HG03103 (cell line): ENCODE measurements around the gene PDIA5.

ENCODE experiments used
- ATAC-seq: cut with Tn5 transposase; IDR thresholded peaks from one replicate; pipeline ENCODE4 v1.9.1; 2021; ENCODE audit warnings: low read depth; ENCODE audit not compliant: unreplicated experiment

PDIA5 gene

DNA sequence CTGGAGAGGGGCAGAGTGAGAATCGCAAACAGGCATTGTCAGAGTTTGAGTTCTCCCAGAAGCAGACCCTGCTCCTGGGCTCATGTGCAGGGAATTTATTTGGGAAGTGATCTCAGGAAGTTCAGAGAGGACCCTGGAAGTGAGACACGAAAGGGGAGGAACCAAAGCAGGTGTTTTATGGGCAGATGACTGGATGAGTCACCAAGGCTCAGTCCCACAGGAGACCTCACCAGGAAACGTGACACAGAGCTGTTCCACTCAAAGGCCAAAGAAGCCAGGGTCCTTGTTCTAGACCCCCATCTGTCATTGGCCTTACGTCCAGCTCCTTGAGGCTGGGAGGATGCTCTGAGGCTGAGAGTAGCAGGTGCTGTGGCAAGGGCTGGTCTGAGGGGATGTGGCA, 91.5 kb downstream of the PDIA5 start:
- ATAC-seq = no peak

GRCh38 chr3:123158899-123159390, 92.1 kb downstream of the PDIA5 start:
- no peak for ATAC-seq

DNA sequence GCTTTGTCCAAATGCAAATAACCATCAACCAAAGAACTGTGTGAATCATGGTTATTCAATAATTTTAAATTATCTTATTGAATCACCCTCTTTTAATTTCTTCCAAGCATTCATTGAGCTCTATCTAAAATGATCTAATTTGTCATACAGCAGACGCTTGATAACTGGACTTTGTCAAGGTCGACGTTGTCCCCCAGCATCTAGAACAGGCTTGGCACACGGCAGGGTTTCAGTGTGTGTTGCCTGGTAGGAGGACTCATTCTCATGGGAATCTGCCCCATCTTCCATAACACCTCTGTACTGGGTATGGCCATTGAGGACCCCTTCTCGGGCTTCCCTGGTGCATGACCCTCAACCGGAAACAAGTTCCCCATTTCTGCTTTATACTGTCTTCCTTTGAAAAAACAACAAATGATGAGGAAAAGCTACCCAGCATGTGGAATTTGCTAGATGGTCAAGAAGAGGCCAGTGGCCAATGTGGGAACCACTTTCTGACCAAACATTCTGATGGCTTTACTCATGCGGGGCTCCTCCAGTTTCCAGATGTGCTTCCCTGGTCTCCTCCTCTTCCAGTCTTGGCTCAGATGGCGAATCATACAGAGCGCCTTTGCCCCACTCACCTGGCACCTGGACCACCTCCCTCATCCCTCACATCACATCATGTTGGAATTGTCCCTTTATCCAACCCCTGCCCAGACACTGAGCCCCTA, 93.3 kb downstream of the PDIA5 start:
- ATAC-seq = no peak

GRCh38 chr3:123161167-123161566, 94.3 kb downstream of the PDIA5 start:
- ATAC-seq = no peak

GRCh38 chr3:123163141-123163540, 96.3 kb downstream of the PDIA5 start:
- no peak for ATAC-seq

DNA sequence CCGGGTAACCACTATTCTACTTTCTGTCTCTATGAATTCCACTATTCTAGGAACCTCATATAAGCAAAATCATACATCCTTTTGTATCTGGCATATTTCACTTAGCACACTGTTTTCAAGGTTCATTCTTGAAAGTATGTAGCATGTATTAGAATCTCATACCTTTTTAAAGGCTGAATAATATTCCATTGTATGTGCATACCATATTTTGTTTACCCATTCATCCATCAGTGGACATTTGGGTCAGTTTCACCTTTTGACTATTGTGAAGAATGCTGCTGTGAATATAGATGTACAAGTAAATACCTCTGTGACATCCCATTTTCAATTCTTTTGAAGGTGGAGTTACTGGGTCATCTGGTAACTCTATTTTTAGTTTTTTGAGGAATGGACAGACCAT, 98.3 kb downstream of the PDIA5 start:
- no peak for ATAC-seq

- no peak for ATAC-seq
Measured at GRCh38 chr3:123167686-123168085, 100.9 kb downstream of the PDIA5 start.

DNA sequence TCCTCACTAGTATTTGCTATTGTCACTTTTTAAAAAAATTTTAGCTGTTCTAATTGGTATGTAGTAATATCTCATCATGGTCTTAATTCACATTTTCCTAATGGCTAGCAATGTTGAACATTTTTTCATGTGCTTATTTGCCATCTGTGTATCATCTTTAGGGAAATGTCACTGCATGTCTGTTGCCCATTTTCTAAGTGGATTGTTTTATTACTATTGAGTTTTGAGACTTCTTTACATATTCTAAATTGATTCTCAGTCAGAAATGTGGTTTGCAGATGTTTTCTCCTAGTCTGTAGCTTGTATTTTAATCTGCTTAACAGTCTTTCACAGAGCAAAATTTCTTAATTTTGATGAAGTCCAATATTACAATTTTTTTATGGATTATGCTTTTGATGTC, 101.3 kb downstream of the PDIA5 start:
- ATAC-seq = no peak

DNA sequence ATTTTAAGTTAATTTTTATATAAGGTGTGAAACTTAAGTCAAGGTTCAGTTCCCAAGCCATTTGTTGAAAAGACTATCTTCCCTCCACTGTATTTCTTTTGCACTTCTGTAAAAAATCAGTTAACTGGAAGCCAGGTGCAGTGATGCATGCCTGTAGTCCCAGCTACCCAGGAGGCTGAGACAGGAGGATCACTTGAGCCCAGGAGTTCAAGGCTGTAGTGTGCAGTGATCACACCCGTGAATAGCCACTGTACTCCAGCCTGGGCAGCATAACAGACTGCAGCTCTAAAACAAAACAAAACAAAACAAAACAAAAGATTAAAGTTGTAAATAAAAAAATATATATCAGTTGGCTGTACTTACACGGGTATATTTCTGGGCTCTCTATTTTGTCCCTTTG, 101.8 kb downstream of the PDIA5 start:
- no peak for ATAC-seq

- ATAC-seq = no peak
Measured at GRCh38 chr3:123169492-123169929, 102.7 kb downstream of the PDIA5 start.

DNA sequence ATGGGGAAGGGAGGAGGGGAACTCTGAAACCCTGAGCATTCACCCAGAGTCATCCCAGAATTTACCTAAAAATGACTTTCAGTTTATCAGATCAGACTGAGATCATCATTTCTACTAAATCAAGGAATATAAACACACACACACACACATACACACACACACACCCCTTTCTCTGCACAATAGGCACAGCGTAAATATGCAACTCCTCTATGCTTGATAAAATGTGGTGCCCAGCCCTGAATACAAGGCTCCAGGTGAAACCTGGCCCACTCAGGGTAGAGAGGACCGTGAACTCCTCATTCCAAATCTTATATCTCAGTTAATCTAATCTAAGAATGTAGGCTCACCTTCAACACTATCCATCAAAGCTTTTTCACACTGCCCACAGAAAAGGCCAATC, 103.1 kb downstream of the PDIA5 start:
- ATAC-seq = no peak

- ATAC-seq = no peak
Measured at GRCh38 chr3:123180791-123181190, 114.0 kb downstream of the PDIA5 start.

DNA sequence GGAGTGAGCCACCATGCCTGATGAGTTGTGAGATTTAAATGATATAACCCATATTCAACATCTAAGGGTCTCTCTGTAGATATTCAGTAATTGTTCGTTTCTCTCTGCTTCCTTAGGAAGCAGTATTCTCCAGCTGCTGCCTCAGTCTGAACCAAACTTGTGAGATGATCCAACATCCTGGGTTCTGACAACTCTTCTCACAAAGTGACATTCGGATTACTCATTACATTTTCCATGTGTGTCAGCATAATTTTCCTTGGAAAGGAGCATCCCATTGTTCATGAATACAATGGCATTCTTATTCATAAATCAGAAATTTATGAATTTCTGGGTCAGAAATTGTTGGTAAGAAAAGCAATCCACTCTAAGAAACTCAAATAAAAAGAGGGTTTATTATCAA, 119.9 kb downstream of the PDIA5 start:
- no peak for ATAC-seq

DNA sequence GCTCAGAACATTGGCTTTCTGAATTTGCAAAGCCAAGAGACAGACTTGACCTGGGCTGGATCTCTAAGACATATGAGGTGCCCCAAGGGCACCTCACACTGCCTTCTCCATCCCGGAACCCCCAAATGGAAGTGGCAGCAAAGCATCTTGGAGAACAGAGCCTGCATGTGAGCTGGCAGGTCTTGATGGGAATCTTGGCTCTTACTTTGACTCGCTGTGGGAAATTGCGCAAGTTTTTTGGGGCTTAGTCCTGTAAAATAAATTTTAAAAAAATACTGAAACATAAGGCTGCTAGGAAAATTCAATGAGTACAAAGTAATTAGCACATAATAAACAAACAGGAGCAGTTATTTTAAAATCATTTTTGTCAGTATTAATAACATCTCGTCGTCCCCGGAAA, 121.2 kb downstream of the PDIA5 start:
- no peak for ATAC-seq

DNA sequence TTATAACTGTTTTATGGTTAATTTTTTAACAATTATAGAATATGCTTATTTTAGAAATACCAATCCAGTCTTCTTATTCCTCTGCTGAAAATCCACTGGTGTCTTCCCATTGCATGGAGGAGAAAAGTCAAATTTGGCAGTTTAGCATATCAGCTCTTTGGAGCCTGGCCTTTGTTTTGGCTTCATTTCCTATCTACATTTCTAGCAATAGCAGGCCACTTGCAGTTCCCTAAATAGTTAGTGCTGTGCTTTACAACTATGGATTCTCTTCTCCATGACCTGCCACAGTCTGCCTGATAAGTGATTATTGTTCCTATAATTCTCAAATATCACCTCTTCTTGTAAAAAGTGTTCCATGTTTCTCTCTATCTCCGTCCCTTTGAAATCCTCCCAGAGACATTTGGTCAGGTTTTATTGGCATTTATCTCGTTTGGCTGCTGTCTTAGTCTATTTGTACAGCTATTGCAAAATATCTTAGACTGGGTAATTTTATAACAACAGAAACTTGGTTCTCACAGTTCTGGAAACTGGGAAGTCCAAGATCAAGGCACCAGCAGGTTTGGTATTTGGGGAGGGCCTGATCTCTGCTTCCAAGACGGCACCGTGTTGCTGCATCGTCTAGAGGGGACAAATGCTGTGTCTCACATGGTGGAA, 126.8 kb downstream of the PDIA5 start:
- no peak for ATAC-seq

GRCh38 chr3:123194552-123194951, 127.7 kb downstream of the PDIA5 start:
- ATAC-seq = no peak

- ATAC-seq = no peak
Measured at GRCh38 chr3:123198372-123198771, 131.5 kb downstream of the PDIA5 start.

GRCh38 chr3:123201223-123201556, 134.4 kb downstream of the PDIA5 start:
- no peak for ATAC-seq

DNA sequence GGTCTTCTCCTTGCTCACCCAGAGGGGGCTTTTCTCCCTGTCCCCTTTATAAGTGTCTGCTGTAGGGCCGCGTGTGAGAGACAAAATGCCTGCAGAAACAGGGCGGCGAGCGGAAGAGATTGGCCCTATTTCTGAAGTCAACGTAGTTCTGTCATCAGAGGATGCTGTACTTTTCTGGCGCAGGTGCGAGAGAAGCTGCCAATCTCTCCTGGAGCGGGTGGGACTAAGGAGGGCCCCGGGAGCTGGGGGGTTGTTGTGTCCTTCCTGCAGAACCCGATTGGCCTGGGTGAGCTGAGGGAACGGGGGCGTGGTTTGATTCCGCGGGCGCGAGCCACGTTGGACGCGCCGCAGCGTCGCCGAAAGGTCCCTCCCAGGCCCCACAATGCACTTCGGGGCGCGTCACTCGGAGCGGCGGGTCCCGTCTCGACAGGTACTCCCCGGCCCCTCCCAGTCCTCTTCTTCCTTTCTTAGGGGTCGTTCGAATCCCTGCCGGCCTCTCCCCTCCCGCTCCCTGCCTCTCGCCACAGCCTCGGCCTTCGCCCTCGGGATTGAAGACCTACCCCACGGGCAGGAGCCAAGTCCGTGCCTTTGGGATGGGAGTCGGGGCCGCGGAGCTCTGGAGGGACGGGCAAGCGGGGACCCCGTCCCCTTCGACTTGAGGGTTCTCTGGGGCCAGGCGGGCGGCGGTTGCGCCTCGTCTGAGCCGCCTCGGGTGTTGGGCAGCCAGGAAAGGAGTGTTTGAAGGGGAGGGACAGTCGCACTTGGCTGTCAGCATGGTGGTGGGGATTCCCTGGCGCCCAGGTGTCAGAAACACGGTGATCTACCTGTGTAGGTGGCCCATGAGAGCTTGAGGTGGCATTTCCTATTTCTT, 135.0 kb downstream of the PDIA5 start, which contains the start of gene SEC22A:
SEC22A (plus strand) TSS at position 387 of the 871 bp plus-strand sequence. CDS start 7,275 bp downstream, outside the sequence.
- ATAC-seq = peak; percentile 96

GRCh38 chr3:123202451-123202850, 135.6 kb downstream of the PDIA5 start:
- ATAC-seq = no peak
